Muscle of leg (tissue), 11 donors: Measurements from ENCODE around the gene DLG2. TPM values are rescaled to one million over a fixed set of nuclear protein-coding genes. Genes with fewer than 3 reads are reported as not detected.
A peak's percentile ranks its signal among the peaks of the same experiment; 100 is the strongest.

Source experiments
- DNase-seq: peaks from one replicate; pipeline ENCODE4 v3.0.0; 2013
- H3K27ac ChIP-seq: one replicate; pipeline ENCODE4 v1.5.1; 2013; ENCODE audit warnings: mild to moderate bottlenecking, low read length, control low read depth
- H3K27me3 ChIP-seq: one replicate; pipeline ENCODE4 v1.6.1; 2013; ENCODE audit warnings: low read length; ENCODE audit not compliant: control insufficient read depth, insufficient read depth
- H3K36me3 ChIP-seq: one replicate; pipeline ENCODE4 v1.6.1; 2013; ENCODE audit warnings: low read length; ENCODE audit not compliant: control insufficient read depth, insufficient read depth
- H3K4me1 ChIP-seq: one replicate; pipeline ENCODE4 v1.6.1; 2013; ENCODE audit warnings: low read length; ENCODE audit not compliant: control insufficient read depth, insufficient read depth
- H3K4me3 ChIP-seq: one replicate; pipeline ENCODE4 v1.5.1; 2013; ENCODE audit warnings: low read length, control low read depth
- H3K9me3 ChIP-seq: replicated peaks from 2 replicates; pipeline ENCODE4 v1.6.1; 2013; ENCODE audit warnings: low read depth, low read length; ENCODE audit not compliant: control insufficient read depth
- WGBS: methylation state at CpG from one replicate; pipeline ENCODE4 v1.1.5; 2013; ENCODE audit warnings: missing lambda C conversion rate; ENCODE audit not compliant: insufficient coverage; 5-methylcytosine and 5-hydroxymethylcytosine counted together
- polyA plus RNA-seq, 8 donors: library from polyadenylated mRNA; unstranded; fragments of 120-200 nt; gene quantifications; one replicate each; pipeline versions ENCODE4 v1.2.1 to v1.2.3, GENCODE V29; 2013; ENCODE audit warnings: inconsistent platforms in 1 of 8, low replicate concordance in 1 of 8; ENCODE audit not compliant: insufficient read length in 8 of 8, insufficient read depth in 1 of 8
- total RNA-seq: library from RNA; stranded (reverse); fragments of 120-200 nt; gene quantifications from one replicate; pipeline ENCODE4 v1.2.4, GENCODE V29; 2013

Gene DLG2
- total and polyA plus RNA-seq, 9 donors, result 6.4 to 19.3 (median 11.0) TPM

DNA sequence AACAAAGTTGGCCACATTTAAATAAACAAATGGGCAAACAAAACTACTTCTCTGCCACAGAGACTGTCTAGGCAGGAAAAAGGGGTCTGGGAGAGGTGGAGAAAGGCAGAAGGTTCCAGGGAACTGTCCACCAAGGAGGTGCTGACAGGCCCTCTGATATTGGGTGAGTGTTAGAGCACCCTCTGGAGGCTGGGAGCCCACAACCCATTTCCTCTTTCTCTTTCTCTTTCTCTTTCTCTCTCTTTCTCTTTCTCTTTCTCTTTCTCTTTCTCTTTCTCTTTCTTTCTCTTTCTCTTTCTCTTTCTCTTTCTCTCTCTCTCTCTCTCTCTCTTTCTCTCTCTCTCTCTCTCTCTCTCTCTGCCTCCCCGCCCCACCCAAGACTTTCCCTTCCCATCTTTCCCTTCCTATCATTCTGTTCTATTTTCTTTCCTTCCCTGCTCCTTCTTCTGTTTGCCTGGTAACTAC, 912.8 kb downstream of the DLG2 start:
- WGBS, result no CpG with 5 or more reads among the region's 1 CpG
- no peak overlapping the region for H3K27ac ChIP-seq
- no peaks in the 10 kb centered on the region for H3K36me3 ChIP-seq
- H3K4me3 ChIP-seq, result no peak overlapping the region
- H3K4me1 ChIP-seq, result no peaks in the 10 kb centered on the region
- H3K27me3 ChIP-seq, result no peaks in the 10 kb centered on the region
- no peaks in the 10 kb centered on the region for H3K9me3 ChIP-seq
- peak; percentile 57 for DNase-seq

DNA sequence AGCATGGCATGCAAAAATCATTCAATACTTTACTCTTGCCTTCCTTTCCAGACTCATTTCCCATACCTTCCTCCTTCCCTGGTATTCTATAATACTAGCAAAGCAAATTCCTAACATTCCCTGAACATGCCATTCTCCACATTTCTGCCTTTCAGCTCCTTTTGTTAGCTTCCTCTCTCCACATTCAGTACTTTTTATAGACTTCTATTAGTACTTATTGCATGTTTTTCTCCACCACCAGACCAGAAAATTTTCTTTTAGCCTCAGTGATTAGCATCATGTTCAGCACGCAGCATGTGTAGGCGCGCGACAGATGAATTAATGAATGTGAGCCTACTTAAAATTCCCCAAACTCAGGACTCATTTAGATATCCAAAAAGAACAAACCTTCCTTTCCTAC, 935.3 kb downstream of the DLG2 start:
- no CpG with 5 or more reads among the region's 4 CpGs for WGBS
- DNase-seq, result no peak
- no peaks in the 10 kb centered on the region for H3K4me1 ChIP-seq
- no peaks in the 10 kb centered on the region for H3K36me3 ChIP-seq
- H3K27ac ChIP-seq, result no peak overlapping the region
- no peaks in the 10 kb centered on the region for H3K27me3 ChIP-seq
- no peak overlapping the region for H3K4me3 ChIP-seq
- no peaks in the 10 kb centered on the region for H3K9me3 ChIP-seq

DNA sequence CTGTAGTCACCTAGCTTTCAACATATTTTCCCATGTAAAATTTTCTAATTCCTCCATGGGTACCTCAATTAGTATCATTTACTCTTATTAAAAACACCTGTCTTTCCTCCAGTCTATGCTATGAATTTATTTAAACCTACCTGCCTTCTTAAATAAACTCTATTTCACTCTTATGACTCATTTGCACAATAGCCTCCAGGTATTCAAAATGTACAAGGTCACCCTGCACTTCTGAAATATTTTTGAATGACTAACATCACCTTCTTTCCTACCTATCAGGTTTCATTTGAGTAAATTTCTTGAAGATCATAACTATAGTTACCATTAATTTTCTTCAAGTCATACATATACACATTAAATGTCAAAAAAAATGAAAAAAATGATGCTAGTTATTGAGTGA, 939.7 kb downstream of the DLG2 start:
- no peaks in the 10 kb centered on the region for H3K27me3 ChIP-seq
- H3K4me3 ChIP-seq, result no peak overlapping the region
- H3K4me1 ChIP-seq, result no peaks in the 10 kb centered on the region
- no peak for DNase-seq
- no peak overlapping the region for H3K27ac ChIP-seq
- no peaks in the 10 kb centered on the region for H3K36me3 ChIP-seq
- no peaks in the 10 kb centered on the region for H3K9me3 ChIP-seq

DNA sequence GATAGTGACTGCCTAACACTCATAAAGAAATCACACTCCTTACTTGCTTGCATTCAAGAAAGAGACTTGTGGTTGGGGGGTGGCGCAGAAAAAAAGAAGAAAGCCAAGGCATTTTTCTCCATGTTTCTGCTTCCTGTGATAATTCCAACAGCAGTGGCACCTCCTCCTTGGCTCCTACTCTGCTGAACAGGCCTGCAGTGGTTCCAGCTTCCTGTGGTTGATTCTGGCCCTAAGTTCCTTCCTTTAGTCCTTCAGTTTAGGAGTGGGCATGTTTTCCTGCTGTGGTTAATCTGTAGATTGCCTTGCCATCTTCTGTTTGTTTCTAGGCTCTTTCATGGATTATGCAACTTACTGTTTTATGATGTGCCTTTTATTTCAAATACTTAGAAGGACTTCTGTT, 940.4 kb downstream of the DLG2 start:
- WGBS, result no CpG with 5 or more reads among the region's 1 CpG

DNA sequence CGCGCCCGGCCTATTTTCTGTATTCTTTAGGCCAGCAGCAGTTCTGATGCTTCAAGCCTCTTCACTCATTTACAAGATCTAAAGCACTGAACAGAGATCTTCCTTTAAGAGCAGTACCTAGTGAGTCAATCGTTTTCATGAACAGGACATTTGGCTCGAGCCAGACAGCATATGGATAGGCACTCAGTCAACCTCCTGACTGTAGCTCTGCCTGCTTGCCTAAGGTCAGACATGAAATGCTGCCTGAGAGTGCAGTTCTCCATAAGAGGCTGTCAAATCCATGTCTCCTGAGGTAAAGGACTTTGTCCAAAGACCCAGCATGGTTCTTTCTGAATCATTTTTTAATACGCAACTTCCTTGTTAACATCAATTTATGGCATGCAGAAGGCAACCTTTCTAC, 941.2 kb downstream of the DLG2 start:
- DNase-seq, result no peak
- no peak overlapping the region for H3K27ac ChIP-seq
- no peaks in the 10 kb centered on the region for H3K27me3 ChIP-seq
- H3K4me1 ChIP-seq, result no peaks in the 10 kb centered on the region
- 88% methylated on average over 6 of the region's 6 CpGs for WGBS
- no peaks in the 10 kb centered on the region for H3K36me3 ChIP-seq
- H3K4me3 ChIP-seq, result no peak overlapping the region
- H3K9me3 ChIP-seq, result no peaks in the 10 kb centered on the region

More for the DNA sequence above, 940.4 kb downstream of the DLG2 start:
- H3K27me3 ChIP-seq, result no peaks in the 10 kb centered on the region
- no peak overlapping the region for H3K4me3 ChIP-seq
- no peak overlapping the region for H3K27ac ChIP-seq
- no peak for DNase-seq
- H3K9me3 ChIP-seq, result no peaks in the 10 kb centered on the region
- no peaks in the 10 kb centered on the region for H3K36me3 ChIP-seq
- H3K4me1 ChIP-seq, result no peaks in the 10 kb centered on the region

DNA sequence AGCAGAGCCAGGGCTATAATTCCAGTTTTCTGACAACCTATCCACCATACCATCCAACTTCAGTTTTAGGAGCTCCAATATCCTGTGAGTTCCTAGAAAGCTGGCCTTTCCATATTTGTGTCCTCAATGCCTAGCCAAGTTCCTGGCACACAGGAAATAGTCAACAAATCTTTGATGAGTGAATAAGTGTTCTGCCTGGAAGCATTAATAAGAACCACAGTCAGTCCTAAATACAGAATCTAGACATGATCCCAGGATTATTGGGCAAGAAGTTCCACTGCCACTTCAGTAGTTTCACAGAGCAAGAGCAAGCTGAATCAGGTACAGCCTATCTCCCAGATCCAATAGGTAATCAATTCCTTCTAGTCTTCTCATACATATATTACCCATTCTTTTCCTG, 942.0 kb downstream of the DLG2 start:
- Histone ChIP-seq H3K9me3 (no peaks in the 10 kb centered on the region), H3K27ac (no peak overlapping the region), H3K27me3 (no peaks in the 10 kb centered on the region), H3K4me3 (no peak overlapping the region), H3K4me1 (no peaks in the 10 kb centered on the region), H3K36me3 (no peaks in the 10 kb centered on the region)
- DNase-seq, result no peak

DNA sequence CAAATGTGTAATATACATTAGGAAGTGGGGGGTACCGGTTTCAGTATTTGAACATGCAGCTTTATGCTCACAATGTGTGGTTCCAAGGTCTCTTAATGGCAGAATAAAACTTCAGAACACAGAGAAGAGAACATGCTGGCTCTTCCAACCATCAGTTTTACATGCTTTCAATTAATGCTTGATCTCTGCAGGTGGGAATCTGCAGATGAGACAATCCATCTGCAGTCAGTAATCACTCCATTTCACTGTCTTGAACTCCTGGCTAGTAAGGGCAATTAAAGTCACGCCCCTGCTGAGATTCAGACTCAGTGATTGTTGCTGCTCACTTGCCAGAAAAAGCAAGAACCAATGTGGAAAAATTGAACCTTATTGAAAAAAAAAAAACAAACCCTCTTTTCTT, 945.7 kb downstream of the DLG2 start:
- H3K27ac ChIP-seq, result no peak overlapping the region
- no peaks in the 10 kb centered on the region for H3K27me3 ChIP-seq
- H3K4me1 ChIP-seq, result no peaks in the 10 kb centered on the region
- H3K4me3 ChIP-seq, result no peak overlapping the region
- DNase-seq, result no peak
- H3K9me3 ChIP-seq, result no peaks in the 10 kb centered on the region
- WGBS, result no CpG with 5 or more reads among the region's 2 CpGs
- H3K36me3 ChIP-seq, result no peaks in the 10 kb centered on the region

DNA sequence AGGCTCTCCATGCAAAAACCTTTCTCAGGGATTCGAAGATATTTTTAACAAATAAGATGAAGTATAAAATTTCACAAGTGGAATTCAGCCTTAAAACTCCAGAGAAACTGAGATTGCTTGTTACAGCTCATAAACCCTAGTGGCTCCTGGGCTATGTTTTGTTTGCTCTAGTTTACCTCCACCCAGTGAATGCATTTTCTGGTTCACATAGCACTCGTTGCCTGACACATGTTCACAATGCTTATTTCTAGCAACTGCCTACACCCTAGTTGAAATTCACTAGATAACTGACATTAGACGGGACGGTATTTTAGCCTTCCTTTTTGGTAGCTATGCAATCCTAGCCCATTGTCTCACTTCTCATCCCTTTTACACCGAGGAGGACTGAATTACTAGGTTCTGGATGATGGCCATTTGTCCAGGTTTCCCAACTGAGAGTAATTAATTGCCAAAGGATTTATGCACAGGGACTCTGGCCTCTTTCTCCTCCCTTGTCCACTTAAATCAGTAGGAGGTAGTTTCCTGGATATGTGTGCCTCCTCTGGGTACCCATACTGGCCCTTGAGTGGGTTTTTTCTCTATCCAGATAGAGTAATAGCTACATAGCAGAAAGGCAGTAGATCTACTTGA, 951.6 kb downstream of the DLG2 start:
- Histone ChIP-seq H3K27me3 (no peaks in the 10 kb centered on the region), H3K9me3 (no peaks in the 10 kb centered on the region), H3K36me3 (no peaks in the 10 kb centered on the region), H3K27ac (no peak overlapping the region), H3K4me1 (no peaks in the 10 kb centered on the region), H3K4me3 (no peak overlapping the region)
- no peak for DNase-seq
- WGBS, result 67% methylated on average over 1 of the region's 5 CpGs

DNA sequence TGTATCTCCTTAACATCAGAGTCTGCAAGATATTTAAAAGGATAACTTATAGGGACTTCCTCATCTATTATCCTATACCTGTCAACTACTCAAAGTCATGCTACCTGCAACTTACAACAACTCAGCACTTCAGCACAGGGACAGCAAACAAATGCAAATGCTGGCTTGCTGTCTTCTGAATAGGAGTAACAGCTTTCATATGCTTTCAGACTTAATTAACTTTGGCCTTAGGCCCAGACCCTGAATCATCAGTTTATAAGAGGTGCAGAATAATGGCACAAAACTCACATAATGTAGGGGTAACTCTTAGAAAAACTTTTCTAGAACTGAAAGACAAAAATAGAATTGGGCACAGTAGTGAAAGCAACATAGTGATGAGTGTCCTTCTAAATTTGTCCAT, 953.4 kb downstream of the DLG2 start:
- Histone ChIP-seq H3K4me1 (no peaks in the 10 kb centered on the region), H3K9me3 (no peaks in the 10 kb centered on the region), H3K4me3 (no peak overlapping the region), H3K27me3 (no peaks in the 10 kb centered on the region), H3K36me3 (no peaks in the 10 kb centered on the region), H3K27ac (no peak overlapping the region)
- peak; percentile 15 for DNase-seq

DNA sequence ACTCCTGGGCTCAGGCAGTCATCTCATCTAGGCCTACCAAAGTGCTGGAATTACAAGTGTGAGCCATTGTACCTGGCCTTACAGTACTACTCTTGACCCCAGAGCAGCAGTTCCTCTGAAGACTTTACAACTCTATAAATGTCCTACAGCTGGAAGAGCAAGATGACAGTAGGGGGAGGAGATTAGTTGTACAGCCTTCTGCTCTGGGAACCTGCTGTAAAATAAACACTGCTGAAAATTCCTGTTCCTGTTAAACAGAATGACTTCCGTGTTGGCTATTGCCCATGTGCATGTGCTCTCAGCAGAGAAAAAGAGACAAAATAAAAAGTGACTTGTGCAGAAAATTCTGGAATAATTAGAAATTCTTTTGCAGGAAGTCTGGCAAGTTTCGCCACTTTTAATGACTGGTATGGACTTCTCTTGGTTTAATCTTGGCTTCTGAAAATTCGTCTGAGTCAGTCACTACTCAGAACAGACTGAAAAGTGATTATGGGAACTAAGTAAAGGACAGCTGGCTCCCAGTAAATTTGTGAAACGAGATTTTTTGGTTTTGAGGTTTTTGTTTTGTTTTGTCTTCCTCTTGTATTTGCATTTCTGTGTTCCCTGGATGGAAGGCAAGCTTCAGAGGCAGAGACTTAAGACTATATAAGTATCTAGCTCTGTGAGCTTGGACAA, 955.7 kb downstream of the DLG2 start:
- no peaks in the 10 kb centered on the region for H3K36me3 ChIP-seq
- no peak overlapping the region for H3K4me3 ChIP-seq
- peak; percentile 8 for DNase-seq
- H3K4me1 ChIP-seq, result no peaks in the 10 kb centered on the region
- WGBS, result 39% methylated on average over 3 of the region's 4 CpGs
- H3K9me3 ChIP-seq, result no peaks in the 10 kb centered on the region
- H3K27me3 ChIP-seq, result no peaks in the 10 kb centered on the region
- no peak overlapping the region for H3K27ac ChIP-seq

DNA sequence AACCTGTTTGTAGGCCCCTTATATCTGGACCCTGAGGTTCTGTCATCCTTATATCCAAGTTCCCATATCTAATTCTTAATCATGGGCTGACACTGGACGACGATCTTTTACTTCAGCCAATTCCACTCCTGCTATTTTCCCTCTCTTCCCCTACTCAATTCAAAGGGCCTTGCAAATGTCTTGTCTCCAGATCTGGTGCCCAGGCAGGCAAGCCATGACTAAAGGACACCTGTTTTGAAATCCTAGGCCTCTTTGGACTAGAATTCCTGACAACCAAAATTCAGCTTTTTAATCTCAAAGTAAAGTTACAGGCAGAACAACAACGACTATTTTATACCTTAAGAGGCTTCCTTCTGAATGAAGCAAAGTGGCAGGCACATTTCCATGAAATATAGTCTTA, 963.4 kb downstream of the DLG2 start:
- DNase-seq, result no peak
- Histone ChIP-seq H3K27me3 (no peaks in the 10 kb centered on the region), H3K4me1 (no peaks in the 10 kb centered on the region), H3K36me3 (no peaks in the 10 kb centered on the region), H3K27ac (no peak overlapping the region), H3K9me3 (no peaks in the 10 kb centered on the region), H3K4me3 (no peak overlapping the region)
- 71% methylated on average over 2 of the region's 3 CpGs for WGBS
